Karpas-422 (cell line): ENCODE measurements around the gene SORCS2. TPM values are rescaled to one million over a fixed set of nuclear protein-coding genes. Genes with fewer than 3 reads are reported as not detected.

Experiments
- DNase-seq: peaks from one replicate; pipeline ENCODE4 v3.0.0-alpha.2; 2015
- H2AFZ ChIP-seq: fragments of 200-600 bp; sonication (generic); 2 replicates; pipeline ENCODE4 v1.6.1; 2014; ENCODE audit warnings: antibody characterized with exemption, low read length, mixed read lengths
- H3K27ac ChIP-seq: fragments of 200-600 bp; sonication (generic); 2 replicates; pipeline ENCODE4 v1.5.1; 2014; ENCODE audit warnings: mild to moderate bottlenecking, low read length, moderate library complexity
- H3K27me3 ChIP-seq: fragments of 200-600 bp; sonication (generic); 2 replicates; pipeline ENCODE4 v1.6.1; 2014; ENCODE audit warnings: low read length, mixed read lengths
- H3K36me3 ChIP-seq: fragments of 200-600 bp; sonication (generic); 2 replicates; pipeline ENCODE4 v1.6.1; 2014; ENCODE audit warnings: low read length, mixed read lengths; ENCODE audit not compliant: insufficient read depth
- H3K4me1 ChIP-seq: fragments of 200-600 bp; sonication (generic); 2 replicates; pipeline ENCODE4 v1.6.1; 2014; ENCODE audit warnings: mild to moderate bottlenecking, low read length, mixed read lengths
- H3K4me2 ChIP-seq: fragments of 200-600 bp; sonication (generic); 2 replicates; pipeline ENCODE4 v1.6.1; 2014; ENCODE audit warnings: low read length, low read depth, mild to moderate bottlenecking; ENCODE audit not compliant: poor library complexity, severe bottlenecking
- H3K4me3 ChIP-seq: fragments of 200-600 bp; sonication (generic); 2 replicates; pipeline ENCODE4 v1.5.1; 2014; ENCODE audit warnings: mild to moderate bottlenecking, antibody characterized with exemption, low read length, mixed read lengths
- H3K79me2 ChIP-seq: fragments of 200-600 bp; sonication (generic); 2 replicates; pipeline ENCODE4 v1.6.1; 2014; ENCODE audit warnings: mild to moderate bottlenecking, low read length, mixed read lengths
- H3K9ac ChIP-seq: fragments of 200-600 bp; sonication (generic); 2 replicates; pipeline ENCODE4 v1.6.0; 2014; ENCODE audit warnings: low read length
- H3K9me2 ChIP-seq: fragments of 200-600 bp; sonication (generic), shearing (Covaris generic); replicated peaks from 2 replicates; pipeline ENCODE4 v1.6.0; 2014; ENCODE audit warnings: mild to moderate bottlenecking, low read length, moderate library complexity; ENCODE audit not compliant: insufficient read depth
- H3K9me3 ChIP-seq: fragments of 300-700, 200-600 bp; sonication (generic); 2 replicates; pipeline ENCODE4 v1.6.1; 2014; ENCODE audit warnings: low read length, mixed read lengths
- H4K20me1 ChIP-seq: fragments of 200-600 bp; sonication (generic); 2 replicates; pipeline ENCODE4 v1.6.1; 2014; ENCODE audit warnings: mild to moderate bottlenecking, antibody characterized with exemption, low read length, low read depth; ENCODE audit not compliant: insufficient read depth
- total RNA-seq: library from RNA; depleted of rRNA; stranded (reverse); fragments of >200 nt; shearing (Covaris generic); gene quantifications from 2 replicates; pipeline ENCODE4 v1.2.3, GENCODE V29; 2014; ENCODE audit warnings: low replicate concordance

SORCS2 gene
- total RNA-seq, 1 experiment from 2014 or later, result not detected

DNA sequence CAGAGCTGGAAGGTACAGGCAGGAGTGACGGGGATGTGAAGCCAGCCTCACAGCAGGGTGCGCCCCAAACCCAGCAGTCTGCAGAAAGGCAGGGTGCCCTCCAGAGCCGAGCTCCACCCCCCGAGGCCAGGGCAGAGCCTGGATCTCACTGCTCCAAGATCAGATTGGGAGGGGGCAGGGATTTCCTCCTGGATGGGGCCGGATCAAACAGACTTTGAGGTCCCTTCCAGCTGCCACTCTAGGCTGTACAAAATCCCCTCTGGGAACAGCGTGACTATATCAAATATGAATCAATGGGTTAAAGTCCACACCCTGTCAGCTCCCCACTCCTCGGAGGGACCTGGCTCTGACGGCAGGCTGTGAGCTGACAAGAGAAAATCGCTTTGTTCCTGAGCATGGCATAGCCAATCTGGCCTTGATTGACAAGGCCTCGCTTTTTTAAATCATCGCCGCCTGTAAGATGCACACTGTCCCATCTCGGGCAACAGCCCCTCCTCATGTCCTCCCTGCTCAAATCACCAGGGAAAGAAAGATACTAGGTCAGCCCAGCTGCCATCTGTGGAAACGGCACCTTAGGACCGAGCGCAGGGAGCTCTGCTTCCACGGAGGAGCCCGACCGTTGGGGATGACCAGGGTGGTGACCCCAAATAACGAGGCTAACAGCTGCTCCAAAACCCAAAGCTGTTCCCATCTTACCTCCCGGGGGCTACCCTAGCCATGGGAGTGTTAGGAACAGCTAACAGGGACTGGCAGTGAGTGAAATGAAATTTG is 202.5 kb downstream of the SORCS2 start:
- no peak for DNase-seq
- no peak overlapping the region for H3K4me3 ChIP-seq
- no peaks in the 10 kb centered on the region for H4K20me1 ChIP-seq
- H3K9ac ChIP-seq, result no peak overlapping the region
- H3K9me2 ChIP-seq, result no peaks in the 10 kb centered on the region
- no peak overlapping the region for H3K4me2 ChIP-seq
- no peaks in the 10 kb centered on the region for H3K27me3 ChIP-seq
- H3K9me3 ChIP-seq, result no peaks in the 10 kb centered on the region
- no peaks in the 10 kb centered on the region for H3K79me2 ChIP-seq
- H2AFZ ChIP-seq, result no peak overlapping the region
- H3K4me1 ChIP-seq, result no peaks in the 10 kb centered on the region
- H3K27ac ChIP-seq, result no peak overlapping the region
- no peaks in the 10 kb centered on the region for H3K36me3 ChIP-seq

DNA sequence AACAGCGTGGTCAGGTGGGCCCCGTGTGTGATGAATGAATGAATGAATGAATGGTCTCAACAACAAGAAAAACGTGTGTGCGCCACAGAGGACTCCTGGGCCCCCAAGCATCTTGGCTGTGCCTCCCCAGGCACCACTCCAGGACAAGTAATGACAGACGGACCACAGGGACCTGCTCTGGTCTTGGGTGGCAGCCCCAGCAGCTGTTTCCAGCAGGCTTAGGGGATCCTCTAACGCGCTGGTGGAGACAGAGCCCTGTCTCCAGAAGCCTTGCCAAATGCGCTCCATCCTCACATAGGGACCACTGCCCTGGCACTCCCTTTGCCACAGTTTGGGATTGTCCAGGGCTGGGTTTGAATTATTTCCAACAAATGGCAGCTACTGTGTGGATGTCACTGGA is 203.3 kb downstream of the SORCS2 start:
- no peak overlapping the region for H3K27ac ChIP-seq
- no peaks in the 10 kb centered on the region for H4K20me1 ChIP-seq
- H3K4me2 ChIP-seq, result no peak overlapping the region
- H3K9me3 ChIP-seq, result no peaks in the 10 kb centered on the region
- no peak overlapping the region for H3K4me3 ChIP-seq
- no peaks in the 10 kb centered on the region for H3K4me1 ChIP-seq
- no peaks in the 10 kb centered on the region for H3K36me3 ChIP-seq
- H3K27me3 ChIP-seq, result no peaks in the 10 kb centered on the region
- no peak overlapping the region for H2AFZ ChIP-seq
- no peak for DNase-seq
- H3K79me2 ChIP-seq, result no peaks in the 10 kb centered on the region
- H3K9ac ChIP-seq, result no peak overlapping the region
- no peaks in the 10 kb centered on the region for H3K9me2 ChIP-seq

- Histone ChIP-seq H3K4me3 (no peak overlapping the region), H3K4me1 (no peaks in the 10 kb centered on the region), H4K20me1 (no peaks in the 10 kb centered on the region), H3K9me2 (no peaks in the 10 kb centered on the region), H3K4me2 (no peak overlapping the region), H2AFZ (no peak overlapping the region), H3K36me3 (no peaks in the 10 kb centered on the region), H3K9ac (no peak overlapping the region), H3K27me3 (no peaks in the 10 kb centered on the region), H3K9me3 (no peaks in the 10 kb centered on the region), H3K27ac (no peak overlapping the region), H3K79me2 (no peaks in the 10 kb centered on the region)
- DNase-seq, result no peak
Observed at GRCh38 chr4:7396186-7396910, 204.0 kb downstream of the SORCS2 start.

DNA sequence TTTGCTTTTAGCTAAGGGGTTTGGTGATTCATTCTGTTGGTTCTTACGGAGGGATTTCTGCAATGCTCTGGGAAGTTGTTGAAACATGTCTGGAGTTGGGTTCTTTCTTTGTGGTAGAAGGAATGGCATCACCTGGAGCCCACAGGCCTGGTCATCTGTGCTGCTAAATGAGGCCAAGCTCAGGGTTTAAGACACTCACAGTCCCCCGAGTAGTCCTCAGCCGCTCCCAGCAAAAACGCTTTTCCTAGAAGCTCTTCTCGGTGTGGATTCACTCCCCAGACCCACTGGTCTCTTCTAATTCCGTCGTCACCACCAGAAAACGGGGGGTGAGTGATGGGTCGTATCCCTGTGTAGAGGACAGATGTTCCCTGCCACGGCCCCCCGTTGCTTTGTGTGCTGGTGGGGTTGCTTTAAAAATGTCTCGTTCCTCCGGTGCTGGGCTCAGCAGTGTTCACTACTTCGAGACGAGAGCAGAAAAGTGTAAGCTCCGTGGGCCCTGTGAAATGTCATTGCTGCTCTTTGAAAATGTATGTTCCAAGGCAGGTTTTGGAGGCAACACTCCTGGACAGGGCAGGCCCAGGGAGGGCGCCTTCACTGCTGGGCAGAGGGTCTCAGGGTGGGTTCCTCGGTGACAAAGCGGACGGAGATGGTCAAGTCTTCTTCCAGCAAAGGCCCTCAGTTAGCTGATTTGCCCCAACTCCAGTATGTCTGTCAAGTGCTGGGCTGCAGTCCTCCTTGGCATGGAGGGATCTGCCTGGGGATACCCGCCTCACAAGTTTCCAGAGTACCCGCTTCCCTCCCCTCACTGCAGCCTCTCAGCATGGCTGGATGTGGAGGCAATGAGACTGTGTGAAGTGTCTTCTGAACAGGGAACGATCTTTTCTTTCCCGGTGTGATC is 205.1 kb downstream of the SORCS2 start:
- Histone ChIP-seq H3K9me2 (no peaks in the 10 kb centered on the region), H2AFZ (no peak overlapping the region), H3K27ac (no peak overlapping the region), H3K79me2 (no peaks in the 10 kb centered on the region), H3K9me3 (no peaks in the 10 kb centered on the region), H3K4me1 (no peaks in the 10 kb centered on the region), H3K9ac (no peak overlapping the region), H3K4me2 (no peak overlapping the region), H4K20me1 (no peaks in the 10 kb centered on the region), H3K27me3 (no peaks in the 10 kb centered on the region), H3K36me3 (no peaks in the 10 kb centered on the region), H3K4me3 (no peak overlapping the region)
- no peak for DNase-seq

GRCh38 chr4:7398104-7398423 is 205.7 kb downstream of the SORCS2 start:
- H3K9me3 ChIP-seq, result no peaks in the 10 kb centered on the region
- no peaks in the 10 kb centered on the region for H3K9me2 ChIP-seq
- no peak overlapping the region for H3K4me2 ChIP-seq
- no peaks in the 10 kb centered on the region for H3K79me2 ChIP-seq
- no peaks in the 10 kb centered on the region for H3K36me3 ChIP-seq
- H3K27ac ChIP-seq, result no peak overlapping the region
- H4K20me1 ChIP-seq, result no peaks in the 10 kb centered on the region
- no peaks in the 10 kb centered on the region for H3K27me3 ChIP-seq
- H3K4me1 ChIP-seq, result no peaks in the 10 kb centered on the region
- no peak overlapping the region for H3K4me3 ChIP-seq
- H3K9ac ChIP-seq, result no peak overlapping the region
- no peak for DNase-seq
- no peak overlapping the region for H2AFZ ChIP-seq

GRCh38 chr4:7398788-7399439 is 206.6 kb downstream of the SORCS2 start:
- H3K27ac ChIP-seq, result no peak overlapping the region
- no peaks in the 10 kb centered on the region for H3K9me3 ChIP-seq
- no peak for DNase-seq
- no peak overlapping the region for H3K4me2 ChIP-seq
- H3K4me3 ChIP-seq, result no peak overlapping the region
- no peaks in the 10 kb centered on the region for H3K9me2 ChIP-seq
- no peaks in the 10 kb centered on the region for H3K27me3 ChIP-seq
- no peak overlapping the region for H2AFZ ChIP-seq
- no peaks in the 10 kb centered on the region for H3K4me1 ChIP-seq
- no peaks in the 10 kb centered on the region for H3K36me3 ChIP-seq
- no peaks in the 10 kb centered on the region for H3K79me2 ChIP-seq
- H4K20me1 ChIP-seq, result no peaks in the 10 kb centered on the region
- H3K9ac ChIP-seq, result no peak overlapping the region

- DNase-seq, result no peak
- H4K20me1 ChIP-seq, result no peaks in the 10 kb centered on the region
- no peak overlapping the region for H3K27ac ChIP-seq
Observed at GRCh38 chr4:7399440-7400234, 207.3 kb downstream of the SORCS2 start.

More at GRCh38 chr4:7399440-7400234, 207.3 kb downstream of the SORCS2 start:
- Histone ChIP-seq H3K4me1 (no peaks in the 10 kb centered on the region), H3K4me3 (no peak overlapping the region), H3K4me2 (no peak overlapping the region), H3K36me3 (no peaks in the 10 kb centered on the region), H2AFZ (no peak overlapping the region), H3K9me2 (no peaks in the 10 kb centered on the region), H3K27me3 (no peaks in the 10 kb centered on the region), H3K9ac (no peak overlapping the region), H3K79me2 (no peaks in the 10 kb centered on the region), H3K9me3 (no peaks in the 10 kb centered on the region)
